NCI-H187 treated with DMSO at 0.1 percent for 48 hours (cell line): ENCODE data around the gene POLR2F.
"Not testable (repeated sequence)": the region's sequence is repeated elsewhere in the genome, so short reads cannot be mapped to it uniquely, and the experiment has no call there.

Source experiments
- DNase-seq: peaks from one replicate; lab custom pipeline; 2025; lab: John Stamatoyannopoulos, UW

Gene POLR2F

DNA sequence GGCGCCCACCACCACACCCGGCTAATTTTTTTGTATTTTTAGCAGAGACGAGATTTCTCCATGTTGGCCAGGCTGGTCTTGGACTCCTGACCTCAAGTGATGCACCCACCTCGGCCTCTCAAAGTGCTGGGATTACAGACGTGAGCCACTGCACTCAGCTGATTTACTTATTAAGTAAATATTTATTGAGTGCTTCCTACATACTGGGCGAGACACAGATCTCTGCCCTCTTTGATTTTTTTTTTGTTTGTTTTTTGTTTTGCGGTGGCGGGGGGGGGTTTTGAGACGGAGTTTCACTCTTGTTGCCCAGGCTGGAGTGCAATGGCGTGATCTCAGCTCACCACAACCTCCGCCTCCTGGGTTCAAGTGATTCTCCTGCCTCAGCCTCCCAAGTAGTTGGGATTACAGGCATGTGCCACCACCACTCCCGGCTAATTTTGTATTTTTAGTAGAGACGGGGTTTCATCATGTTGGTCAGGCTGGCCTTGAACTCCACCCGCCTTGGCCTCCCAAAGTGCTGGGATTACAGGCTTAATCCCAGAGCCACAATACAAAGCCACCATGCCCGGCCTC lies 2.4 kb downstream of the POLR2F start:
- not testable (repeated sequence) for DNase-seq

DNA sequence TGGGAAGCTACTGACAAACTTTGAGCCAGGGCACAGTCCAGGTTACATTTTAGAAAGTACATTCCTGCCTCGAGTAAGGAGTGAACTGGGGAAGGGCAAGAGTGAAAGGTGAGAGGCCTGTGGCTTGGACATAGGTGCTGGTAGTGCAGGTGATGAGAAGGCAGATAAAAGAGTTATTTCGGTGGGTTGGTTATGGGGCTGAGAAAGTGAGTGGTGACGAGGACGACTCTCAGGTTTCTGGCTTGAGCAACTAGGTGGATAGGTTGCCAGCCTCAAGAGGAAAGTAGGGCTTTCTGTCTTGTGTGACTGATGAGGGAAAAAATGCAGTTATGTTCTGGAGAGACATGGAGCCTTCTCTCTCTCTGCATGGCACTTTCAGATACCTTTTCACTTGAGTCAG lies 3.7 kb downstream of the POLR2F start:
- no peak for DNase-seq

DNA sequence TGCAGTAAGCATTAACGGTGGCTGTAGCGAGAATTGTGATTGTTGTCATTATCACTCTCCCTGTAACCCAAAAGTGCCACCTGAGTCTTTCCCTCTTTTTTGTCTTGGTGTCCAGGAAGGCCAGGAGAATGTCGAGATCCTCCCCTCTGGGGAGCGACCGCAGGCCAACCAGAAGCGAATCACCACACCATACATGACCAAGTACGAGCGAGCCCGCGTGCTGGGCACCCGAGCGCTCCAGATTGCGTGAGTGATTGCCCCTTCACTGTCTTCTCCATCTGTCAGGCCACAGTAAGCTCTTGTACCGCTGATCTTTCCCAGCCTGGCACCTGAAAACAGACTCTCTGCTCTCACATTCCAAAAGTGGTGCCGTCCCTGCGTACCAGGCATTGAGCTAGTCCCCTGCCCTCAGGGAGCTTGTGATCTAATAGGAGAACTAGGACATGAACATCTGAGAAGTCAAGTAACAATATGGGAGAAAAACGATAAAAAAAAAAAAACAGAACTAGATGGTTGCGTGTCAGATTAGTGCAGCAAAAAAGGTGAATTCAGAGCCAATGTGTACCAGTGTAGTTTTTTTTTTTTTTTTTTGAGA lies 5.8 kb downstream of the POLR2F start:
- no peak for DNase-seq

DNA sequence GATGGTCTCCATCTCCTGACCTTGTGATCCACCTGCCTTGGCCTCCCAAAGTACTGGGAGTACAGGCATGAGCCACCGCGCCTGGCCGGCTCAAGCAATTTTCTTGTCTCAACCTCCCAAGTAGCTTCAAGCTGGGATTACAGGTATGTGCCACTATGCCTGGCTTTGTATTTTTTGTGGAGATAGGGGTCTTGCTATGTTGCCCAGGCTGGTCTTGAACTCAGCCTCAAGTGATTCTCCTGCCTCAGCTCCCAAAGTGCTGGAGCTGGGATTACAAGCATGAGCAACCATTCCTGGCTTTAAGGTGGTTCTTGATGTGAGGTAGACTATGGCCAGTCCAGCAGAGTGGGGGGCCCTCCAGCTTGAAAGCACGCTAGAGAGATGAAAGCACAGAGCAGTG lies 7.6 kb downstream of the POLR2F start:
- no peak for DNase-seq

DNA sequence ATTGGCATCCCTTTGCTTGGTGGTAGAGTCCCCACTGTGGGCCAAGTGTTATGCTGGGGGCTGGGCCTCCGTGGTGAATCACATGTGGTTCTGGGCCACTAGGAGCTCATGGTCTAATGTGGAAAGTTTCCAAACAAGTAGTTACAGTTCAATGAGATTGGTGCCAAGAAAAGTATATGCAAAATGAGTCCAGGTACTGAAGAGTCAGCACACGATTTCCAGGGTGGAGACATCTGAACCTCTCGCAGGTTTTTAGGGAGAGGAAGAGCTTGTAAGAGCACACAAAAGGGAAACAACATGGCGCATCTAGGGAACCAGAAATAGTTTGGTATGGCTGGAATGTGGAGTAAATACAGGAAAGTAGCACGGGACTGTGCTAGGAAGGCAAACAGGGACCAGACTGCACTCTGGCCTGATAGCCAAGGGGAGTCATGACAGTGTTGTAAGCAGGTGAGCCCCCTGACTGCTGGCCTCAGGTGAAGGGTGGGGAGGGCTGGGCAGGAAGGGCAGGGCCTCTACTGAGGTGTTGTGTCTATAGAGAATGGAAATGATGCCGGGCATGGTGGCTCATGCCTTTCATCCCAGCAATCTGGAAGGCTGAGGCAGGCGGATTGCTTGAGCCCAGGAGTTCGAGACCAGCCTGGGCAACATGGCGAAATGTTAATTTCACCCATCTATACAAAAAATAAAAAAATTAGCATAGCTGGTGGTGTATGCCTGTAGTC lies 12.6 kb downstream of the POLR2F start:
- DNase-seq: no peak

DNA sequence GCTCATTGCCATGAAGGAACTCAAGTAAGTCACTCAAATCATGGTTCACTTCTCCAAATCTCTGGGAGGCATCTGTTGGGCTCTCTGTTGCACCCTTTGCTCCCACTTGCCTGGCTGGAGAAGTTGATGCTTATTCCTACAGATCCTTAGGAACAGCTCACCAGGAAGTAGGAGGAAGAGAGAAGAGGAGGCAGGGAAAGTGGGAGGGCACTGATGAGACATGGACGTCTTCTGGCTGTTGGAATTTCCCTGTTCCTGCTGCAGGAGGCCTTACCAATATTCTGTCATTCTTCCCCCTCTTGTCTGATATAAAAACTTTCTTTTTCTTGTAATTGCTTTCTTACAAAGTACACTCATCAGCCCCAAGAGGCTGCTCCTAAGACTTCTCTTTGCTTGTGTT lies 13.6 kb downstream of the POLR2F start:
- DNase-seq: no peak

DNA sequence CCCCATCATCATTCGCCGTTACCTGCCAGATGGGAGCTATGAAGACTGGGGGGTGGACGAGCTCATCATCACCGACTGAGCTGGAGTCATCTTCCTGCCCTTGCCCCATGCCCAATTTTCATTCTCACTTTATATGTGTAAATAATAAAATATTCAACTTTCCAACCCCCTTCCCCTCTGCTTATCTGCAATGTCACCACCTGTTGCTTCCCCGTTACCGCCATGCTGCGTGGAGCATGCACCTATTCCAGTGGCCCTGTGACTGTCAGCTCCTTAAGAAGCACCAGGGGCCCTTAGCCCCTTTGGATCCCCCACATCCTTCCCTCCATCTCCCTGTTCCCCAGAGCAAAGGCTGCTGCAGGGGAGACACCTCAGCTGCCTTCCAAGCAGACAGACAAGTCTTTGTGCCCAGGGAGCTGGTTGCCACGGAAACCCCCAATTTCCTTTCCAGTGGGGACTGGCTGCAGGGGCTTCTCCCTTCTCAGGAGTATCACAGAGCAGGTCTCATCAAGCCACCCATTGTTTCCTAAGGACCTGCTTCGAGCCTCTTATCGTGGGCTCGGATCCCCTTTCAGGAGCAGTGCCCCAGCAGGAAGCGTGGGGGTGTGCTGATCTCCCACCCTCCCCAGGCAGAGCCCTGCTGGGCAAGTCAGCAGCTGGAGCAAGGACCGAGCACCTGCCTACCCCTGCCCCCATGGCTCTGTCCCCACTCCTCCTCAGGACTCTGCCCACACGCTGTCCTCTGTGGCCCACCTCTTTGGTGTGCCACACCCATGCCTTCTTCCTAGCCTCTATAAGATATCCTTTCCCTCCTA lies 14.3 kb downstream of the POLR2F start:
- DNase-seq: no peak

DNA sequence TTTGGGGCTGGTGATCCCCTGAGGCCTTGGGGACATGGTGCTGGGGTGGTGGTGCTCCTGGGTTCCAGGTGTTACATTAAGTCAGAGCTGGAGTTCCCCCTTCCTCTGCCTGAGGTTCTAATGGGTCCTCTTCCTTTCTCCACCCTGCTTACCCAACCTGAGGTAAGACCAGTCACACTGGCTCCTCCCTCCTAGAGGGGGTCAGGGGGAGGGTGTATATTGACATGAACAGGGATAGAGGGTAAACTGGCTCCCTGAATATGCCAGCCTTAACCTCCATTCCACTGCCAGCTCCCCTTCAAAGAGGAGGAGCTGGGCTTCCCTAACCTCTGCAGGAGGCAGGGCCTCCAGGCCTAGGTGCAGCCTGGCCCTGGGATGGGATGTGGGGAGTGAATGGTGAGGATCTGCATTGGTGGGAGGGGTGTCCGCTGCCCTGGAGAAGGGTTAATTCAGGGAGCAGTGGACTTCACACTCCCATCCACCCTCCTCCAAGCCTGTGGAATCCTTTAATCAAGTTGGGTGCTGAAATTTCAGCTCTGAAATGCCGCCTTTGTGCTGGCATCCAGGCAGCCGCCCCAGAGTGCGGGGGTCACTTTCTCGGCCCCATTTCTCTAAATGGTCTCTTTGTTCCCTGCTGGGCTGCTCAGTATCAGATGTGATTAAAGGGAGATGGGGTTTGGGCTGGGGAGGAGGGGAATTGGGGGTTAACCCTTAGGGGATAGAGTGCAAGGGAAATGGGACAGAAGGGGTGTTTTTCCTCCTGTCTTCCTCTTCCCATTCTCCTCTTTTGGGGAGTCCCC lies 15.2 kb downstream of the POLR2F start:
- no peak for DNase-seq

DNA sequence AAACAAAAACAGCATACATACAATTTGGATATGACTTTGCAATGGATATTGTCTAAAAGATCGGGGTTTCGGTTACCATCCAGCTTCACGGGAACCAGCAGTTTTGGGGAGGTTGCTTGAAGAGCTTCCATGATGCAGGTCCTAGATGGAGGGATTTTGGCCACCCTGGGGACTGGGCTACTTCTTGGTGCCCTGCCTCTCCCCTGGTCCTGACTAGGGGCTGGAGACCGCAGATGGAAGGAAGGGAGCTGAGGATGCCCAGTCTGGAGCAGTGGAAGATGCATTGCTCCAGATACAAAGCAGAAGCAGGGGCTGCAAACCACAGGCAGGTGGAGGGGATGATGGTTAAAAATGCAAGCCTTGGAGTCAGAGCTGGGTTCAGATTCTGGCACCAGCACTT lies 17.4 kb downstream of the POLR2F start:
- DNase-seq: no peak

DNA sequence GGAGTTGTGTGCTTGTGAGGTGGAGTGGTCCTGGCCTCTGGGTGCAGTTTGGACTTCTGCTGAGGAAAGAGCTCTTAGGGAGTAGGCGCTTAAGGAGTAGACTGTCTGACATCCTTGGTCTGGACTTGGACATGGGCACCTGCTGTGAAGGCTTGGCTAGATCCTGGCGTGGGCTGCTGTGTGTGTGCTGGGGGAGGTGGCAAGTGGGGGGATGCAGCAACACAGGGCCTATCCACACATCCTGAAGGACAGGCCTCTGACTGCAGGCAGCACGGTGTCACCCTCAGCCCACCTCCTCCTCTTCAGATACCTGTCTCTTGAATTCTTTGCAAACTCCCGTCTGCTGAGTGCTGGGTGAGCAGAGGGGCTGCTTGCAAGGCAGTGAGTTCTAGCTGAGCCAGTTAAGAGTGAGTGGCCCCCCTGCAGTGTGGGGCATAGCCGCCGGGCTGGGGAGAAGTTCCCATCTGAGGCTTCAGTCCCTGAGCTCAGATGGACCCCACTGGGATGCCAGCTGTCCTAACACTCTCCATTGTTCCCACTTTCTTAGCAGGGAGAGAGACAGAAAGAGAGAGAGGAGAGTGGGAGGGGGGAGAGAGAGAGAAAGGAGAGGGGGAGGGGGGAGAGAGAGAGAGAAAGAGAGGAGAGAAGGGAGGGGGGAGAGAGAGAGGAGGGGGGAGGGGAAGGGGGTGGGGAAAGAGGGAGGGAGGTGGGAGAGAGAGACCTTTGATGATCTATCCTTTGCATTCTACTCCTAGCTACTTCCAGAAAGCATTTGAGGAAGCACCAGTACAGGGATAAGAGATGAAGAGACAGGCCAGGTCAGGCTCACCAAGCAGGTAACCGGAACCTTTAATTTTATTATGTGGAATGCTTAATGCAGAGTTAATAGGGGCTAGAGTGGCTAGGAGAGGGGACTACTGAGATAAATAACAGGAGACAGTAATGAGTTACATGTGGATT lies 18.3 kb downstream of the POLR2F start:
- no peak for DNase-seq

DNA sequence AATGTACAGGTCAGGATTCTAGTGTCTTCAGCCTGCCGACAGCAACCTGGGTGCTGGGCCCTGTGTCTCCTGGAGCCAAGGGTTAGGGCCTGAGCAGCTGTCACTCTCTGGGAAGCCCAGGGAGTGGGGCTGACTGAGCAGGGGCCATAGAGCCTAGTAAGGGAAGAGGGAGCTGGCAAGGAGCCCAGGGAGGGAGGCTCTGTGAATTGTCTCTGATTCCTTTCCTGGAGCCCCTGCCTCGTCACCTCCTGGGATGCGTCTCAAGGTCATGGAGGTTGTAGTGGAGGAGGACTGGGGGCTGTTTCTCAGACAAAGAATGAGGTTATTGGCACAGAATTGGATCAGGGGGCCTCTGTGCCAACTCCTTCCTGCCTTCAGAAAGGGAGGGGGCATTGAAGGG lies 19.0 kb downstream of the POLR2F start:
- DNase-seq: no peak

DNA sequence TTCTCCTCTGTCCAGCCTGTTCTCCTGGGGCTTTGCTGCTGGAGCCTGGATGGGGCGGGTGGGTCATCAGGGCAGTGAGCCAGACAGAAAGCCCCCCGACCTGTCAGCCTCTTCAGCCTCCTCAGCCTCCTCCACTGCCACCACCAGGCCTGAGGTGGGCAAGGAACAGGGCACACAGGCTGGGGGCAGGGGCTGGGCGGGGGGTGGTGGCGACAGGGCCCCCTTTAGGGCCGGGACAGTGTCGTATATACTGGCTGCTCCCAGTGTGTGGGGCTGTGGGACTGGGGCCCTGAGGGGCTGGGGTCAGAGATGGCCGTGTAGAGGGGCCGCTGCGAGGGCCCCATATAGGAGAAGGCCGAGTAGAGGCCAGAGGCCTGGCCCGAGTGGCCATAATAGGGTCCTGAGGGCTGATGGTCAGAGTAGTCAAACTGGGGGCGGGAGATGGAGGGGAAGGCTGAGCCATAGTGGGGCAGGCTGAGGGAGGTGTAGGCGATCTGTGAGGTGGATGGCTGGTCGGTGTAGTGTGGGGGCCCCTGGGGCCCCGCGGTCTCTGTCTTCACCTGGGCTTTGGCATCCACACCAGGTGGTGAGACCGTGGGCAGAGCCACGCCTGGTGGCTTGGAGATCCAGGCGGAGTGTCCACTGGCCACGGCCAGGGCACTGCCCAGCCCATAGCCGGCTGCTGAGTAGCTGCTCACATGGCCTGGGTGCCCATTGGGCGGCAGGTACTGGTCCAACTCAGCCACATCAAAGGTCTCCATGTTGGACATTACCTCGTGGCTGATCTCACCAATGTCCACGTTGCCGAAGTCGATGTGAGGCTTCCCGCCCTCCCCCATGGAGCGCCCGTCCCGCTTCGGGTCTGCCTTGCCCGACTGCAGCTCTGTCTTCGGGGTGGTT lies 20.0 kb downstream of the POLR2F start:
- no peak for DNase-seq

DNA sequence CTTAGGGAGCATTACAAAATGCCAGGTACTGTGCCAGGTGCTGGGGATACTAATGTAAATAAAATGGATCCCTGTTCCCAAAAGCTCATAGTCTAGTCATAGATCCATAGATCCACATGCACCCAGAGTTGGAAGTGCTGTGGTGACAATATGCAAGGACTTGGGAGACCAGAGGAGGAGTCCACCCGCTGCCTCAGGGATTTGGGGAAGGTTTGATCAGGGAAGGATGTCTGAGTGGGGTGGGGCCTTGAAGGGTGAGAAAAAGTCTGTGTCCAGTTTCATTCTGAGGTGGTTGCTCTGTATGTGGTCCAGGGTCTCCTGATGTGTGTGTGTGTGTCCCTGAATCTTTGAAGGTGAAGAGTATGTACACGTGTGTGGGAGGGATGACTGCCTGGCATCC lies 21.7 kb downstream of the POLR2F start:
- DNase-seq: no peak

DNA sequence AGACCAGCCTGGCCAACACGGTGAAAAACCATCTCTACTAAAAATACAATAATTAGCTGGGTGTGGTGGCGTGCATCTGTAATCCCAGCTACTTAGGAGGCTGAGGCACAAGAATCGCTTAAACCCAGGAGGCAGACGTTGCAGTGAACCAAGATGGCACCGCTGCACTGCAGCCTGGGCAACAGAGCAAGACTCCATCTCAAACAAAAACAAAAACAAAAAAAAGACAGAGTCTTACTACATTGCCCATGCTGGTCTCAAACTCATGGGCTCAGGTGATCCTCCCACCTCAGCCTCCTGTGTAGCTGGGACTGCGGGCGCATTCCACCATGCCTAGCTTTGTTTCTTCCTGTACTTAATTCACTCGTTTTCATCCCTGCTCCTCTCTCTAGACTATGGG lies 22.5 kb downstream of the POLR2F start:
- not testable (repeated sequence) for DNase-seq

DNA sequence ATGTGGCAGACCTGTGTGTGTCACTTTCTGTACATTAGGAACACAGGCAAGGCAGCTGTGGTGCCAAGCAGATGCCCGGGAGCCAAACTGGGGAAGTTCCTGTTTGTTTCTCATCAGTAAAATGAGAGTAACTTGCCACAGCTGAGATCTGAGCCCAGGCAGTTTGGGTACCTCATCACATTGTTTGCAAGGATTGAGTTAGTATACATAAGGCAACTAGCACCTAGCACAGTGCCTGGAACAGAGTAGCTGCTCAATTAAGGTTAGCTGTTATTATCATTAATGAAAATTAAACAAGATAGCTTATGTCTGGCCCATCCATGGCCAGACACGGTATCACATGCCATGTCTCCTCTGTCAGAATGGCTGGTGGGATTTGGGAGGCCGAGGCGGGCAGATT lies 23.0 kb downstream of the POLR2F start:
- DNase-seq: no peak

DNA sequence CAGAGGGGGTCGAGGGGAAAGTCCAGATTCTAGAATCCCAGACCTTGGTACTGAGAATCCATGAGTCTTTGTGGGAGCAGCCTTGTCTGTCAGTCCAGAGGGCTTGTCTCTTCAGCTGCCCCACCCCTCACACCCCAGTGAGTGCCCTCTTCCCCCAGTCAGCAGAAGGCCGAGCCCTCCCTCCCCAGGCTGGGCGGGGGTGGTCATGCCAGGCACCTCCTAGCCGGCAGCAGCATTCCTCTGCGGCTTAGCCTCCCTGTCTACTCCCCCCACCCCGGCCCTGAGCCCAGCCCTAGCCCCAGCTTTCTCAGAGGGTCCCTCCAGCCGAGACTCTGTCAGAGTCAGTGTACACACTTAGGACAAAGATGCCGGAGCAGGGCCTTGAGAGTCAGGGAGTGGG lies 26.3 kb downstream of the POLR2F start:
- no peak for DNase-seq

DNA sequence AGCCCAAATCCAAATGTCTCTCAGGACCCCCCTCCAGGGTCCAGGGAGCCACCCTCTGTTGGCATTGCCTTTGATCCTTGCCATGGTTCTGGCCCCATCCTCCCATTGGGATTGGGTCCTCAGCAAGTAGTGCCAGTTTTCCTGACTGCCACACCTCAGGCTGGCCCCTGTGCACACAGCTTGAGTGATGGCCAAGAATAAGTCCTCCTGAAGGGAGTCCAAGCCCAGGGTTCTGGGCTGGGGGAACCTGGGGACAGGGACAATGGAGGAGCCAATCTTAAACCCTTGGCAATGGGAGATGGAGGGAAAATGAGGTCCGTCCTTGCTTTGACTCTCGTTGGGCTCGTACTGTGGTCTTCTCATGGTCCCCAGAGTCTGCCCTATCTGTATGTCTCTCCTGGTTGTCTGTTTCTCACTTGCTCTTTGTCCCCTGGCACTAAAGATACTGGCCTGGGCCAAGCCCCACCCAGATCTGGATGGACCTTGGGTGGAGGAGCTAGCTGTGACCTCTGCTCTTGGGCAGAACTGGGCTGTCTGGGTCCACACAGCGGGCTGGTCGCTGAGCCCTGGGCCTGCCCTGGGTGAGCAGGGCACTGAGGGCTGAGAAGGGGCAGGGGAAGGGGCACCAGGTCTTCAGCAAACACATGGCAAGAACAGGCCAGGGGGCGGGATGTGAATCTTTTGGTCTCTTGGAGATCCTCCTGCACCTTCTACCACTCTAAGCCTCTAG lies 27.9 kb downstream of the POLR2F start:
- DNase-seq: no peak

DNA sequence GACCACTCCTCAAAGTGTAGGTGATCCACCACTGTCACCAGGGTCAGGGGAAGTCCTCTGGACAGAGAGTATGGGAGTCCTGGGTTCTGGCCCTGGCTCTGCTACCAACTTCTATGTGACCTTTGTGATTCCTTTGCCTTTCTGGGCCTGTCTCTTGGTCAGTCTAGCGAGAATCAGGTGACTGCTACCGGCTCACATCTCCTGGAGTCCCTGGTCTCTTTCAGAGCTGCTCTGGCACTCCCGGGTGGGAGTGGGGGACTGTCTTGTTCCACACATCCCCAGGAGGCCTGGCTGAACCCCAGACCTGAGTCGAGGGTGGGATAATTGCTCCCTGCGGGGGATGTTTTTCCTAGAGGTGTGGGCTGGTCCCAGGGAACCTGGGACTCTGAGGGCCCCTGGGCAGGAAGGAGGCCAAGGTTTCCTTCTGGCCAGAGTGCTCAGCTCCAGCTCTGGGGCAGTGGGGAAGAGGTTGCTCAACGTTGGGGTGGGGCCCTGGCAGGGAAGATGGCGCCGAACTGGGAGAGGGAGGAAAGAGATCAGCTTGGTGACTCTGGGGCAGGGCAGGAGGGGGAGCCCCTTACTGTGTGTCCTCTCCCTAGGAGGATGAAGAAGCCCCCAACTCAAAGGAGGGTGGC lies 28.8 kb downstream of the POLR2F start:
- DNase-seq: no peak
